Fibroblast of lung (primary cell): ENCODE results near the gene GGTLC2.
"Not testable (repeated sequence)": the region's sequence is repeated elsewhere in the genome, so short reads cannot be mapped to it uniquely, and the experiment has no call there.

ENCODE experiments used
- EZH2 ChIP-seq: IDR thresholded peaks from 2 replicates; pipeline ENCODE4 v1.5.1; 2012; ENCODE audit warnings: low read length, control low read depth, mild to moderate bottlenecking; ENCODE audit errors: missing control alignments
- TF ChIP-seq, protein P1 (sequence below), 2 donors: IDR thresholded peaks in 1 of 2; conservative IDR thresholded peaks in 1 of 2; 1 replicate in 1 of 2; 2 replicates in 1 of 2; pipeline ENCODE4 v1.5.1; 2011 to 2012; ENCODE audit warnings: low read length in 2 of 2, control low read depth in 1 of 2, inconsistent platforms in 1 of 2, low read depth in 1 of 2, mild to moderate bottlenecking in 1 of 2

- TF ChIP-seq, protein P1, sequence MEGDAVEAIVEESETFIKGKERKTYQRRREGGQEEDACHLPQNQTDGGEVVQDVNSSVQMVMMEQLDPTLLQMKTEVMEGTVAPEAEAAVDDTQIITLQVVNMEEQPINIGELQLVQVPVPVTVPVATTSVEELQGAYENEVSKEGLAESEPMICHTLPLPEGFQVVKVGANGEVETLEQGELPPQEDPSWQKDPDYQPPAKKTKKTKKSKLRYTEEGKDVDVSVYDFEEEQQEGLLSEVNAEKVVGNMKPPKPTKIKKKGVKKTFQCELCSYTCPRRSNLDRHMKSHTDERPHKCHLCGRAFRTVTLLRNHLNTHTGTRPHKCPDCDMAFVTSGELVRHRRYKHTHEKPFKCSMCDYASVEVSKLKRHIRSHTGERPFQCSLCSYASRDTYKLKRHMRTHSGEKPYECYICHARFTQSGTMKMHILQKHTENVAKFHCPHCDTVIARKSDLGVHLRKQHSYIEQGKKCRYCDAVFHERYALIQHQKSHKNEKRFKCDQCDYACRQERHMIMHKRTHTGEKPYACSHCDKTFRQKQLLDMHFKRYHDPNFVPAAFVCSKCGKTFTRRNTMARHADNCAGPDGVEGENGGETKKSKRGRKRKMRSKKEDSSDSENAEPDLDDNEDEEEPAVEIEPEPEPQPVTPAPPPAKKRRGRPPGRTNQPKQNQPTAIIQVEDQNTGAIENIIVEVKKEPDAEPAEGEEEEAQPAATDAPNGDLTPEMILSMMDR (conservative IDR thresholded peaks at IDR 0.05 in 1 of 2, IDR thresholded peaks at IDR 0.05 in 1 of 2; ENCODE audit: low read depth in 1 of 2, low read length in 2 of 2), result not testable (repeated sequence)
- not testable (repeated sequence) for TF ChIP-seq EZH2
Observed at GRCh38 chr22:22651593-22651992, 7.2 kb downstream of the GGTLC2 start.
